Gastrocnemius medialis (tissue), 4 donors: ENCODE measurements around the gene MIB1. TPM values are rescaled to one million over a fixed set of nuclear protein-coding genes. Genes with fewer than 3 reads are reported as not detected.

Experiments
- ATAC-seq, 2 donors: fragments of 150-250 bp; one replicate each; pipeline ENCODE4 v1.9.1; 2016
- DNase-seq, 2 donors: peaks; one replicate each; pipeline ENCODE4 v3.0.0-alpha.2; 2019
- H3K27ac ChIP-seq, 4 donors: fragments of 200-600 bp; sonication (generic); 1 replicate in 1 of 4; 2 replicates in 3 of 4; pipeline ENCODE4 v1.5.1; 2016 to 2018; ENCODE audit warnings: mild to moderate bottlenecking in 2 of 4, moderate library complexity in 1 of 4
- H3K27me3 ChIP-seq, 3 donors: fragments of 200-600 bp; sonication (generic) in 2 of 3; 1 replicate in 1 of 3; 2 replicates in 2 of 3; pipeline versions ENCODE4 v1.5.1 to v1.6.0; 2016 to 2019; ENCODE audit warnings: mild to moderate bottlenecking in 1 of 3, moderate library complexity in 1 of 3
- H3K36me3 ChIP-seq, 2 donors: fragments of 200-600 bp; sonication (generic) in 1 of 2; one replicate each; pipeline ENCODE4 v1.5.1; 2017 to 2018
- H3K4me1 ChIP-seq, 2 donors: fragments of 200-600 bp; sonication (generic) in 1 of 2; one replicate each; pipeline ENCODE4 v1.5.1; 2016 to 2017; ENCODE audit warnings: mild to moderate bottlenecking in 2 of 2
- H3K4me3 ChIP-seq, 4 donors: fragments of 200-600 bp; sonication (generic) in 3 of 4; 1 replicate in 1 of 4; 2 replicates in 3 of 4; pipeline ENCODE4 v1.5.1; 2016 to 2019; ENCODE audit warnings: mild to moderate bottlenecking in 2 of 4
- H3K9me3 ChIP-seq, 3 donors: fragments of 200-600 bp; sonication (generic) in 2 of 3; 1 replicate in 1 of 3; 2 replicates in 2 of 3; pipeline ENCODE4 v1.5.1; 2016 to 2019
- CTCF ChIP-seq, 5 experiments: fragments of 450-650 bp in 3 of 5; fragments of 200-600 bp in 2 of 5; sonication (generic) in 2 of 5; IDR thresholded peaks in 4 of 5; conservative IDR thresholded peaks in 1 of 5; 1 replicate in 4 of 5; 2 replicates in 1 of 5; pipeline ENCODE4 v1.5.1; 2016 to 2019; ENCODE audit warnings: antibody characterized with exemption in 5 of 5, mild to moderate bottlenecking in 3 of 5, moderate library complexity in 3 of 5
- POLR2A ChIP-seq, 2 donors: fragments of 450-650 bp; IDR thresholded peaks; one replicate each; pipeline ENCODE4 v1.6.1; 2017; ENCODE audit warnings: antibody characterized with exemption in 2 of 2, mild to moderate bottlenecking in 2 of 2, moderate library complexity in 2 of 2
- in situ Hi-C, 4 donors: fragments of 200-750 bp; cut with MboI; loops; one replicate each; pipeline versions ENCODE4 v1.15.0 to v1.8.0; 2017; ENCODE audit warnings: low sequenced_read_pairs in 4 of 4
- intact Hi-C: fragments of 100-400 bp; cut with DNase I; formaldehyde crosslinking; loops from one replicate; pipeline ENCODE4 v1.15.1; 2023; ENCODE audit warnings: low total_unique reads
- microRNA counts, 2 donors: library from miRNA; unstranded; fragments of <30 nt; microRNA quantifications; one replicate each; lab custom pipeline; 2016
- total RNA-seq, 4 donors: library from RNA; depleted of rRNA; stranded (reverse); fragments of >200 nt; gene quantifications; one replicate each; pipeline versions ENCODE4 v1.1.0 to v1.2.3, GENCODE V29; 2016

The MIB1 gene
- total RNA-seq, 4 donors from 2014 or later: 16.4 to 22.3 (median 21.6) TPM

GRCh38 chr18:21915546-21915945 is 175.0 kb downstream of the MIB1 start:
- Histone ChIP-seq H3K36me3 (no peaks in the 10 kb centered on the region), H3K27ac (no peak overlapping the region), H3K4me1 (no peaks in the 10 kb centered on the region), H3K27me3 (no peaks in the 10 kb centered on the region), H3K4me3 (no peak overlapping the region), H3K9me3 (no peaks in the 10 kb centered on the region)
- intact Hi-C loops (no loop called here), in situ Hi-C loops (no loop called here)
- DNase-seq (no peak), ATAC-seq (no peak)
- TF ChIP-seq CTCF (IDR thresholded peaks at IDR 0.05 in 4 of 5, conservative IDR thresholded peaks at IDR 0.05 in 1 of 5) (no peak), POLR2A (IDR thresholded peaks at IDR 0.05) (no peak)

- no peak overlapping the region for H3K27ac ChIP-seq
- DNase-seq (no peak), ATAC-seq (no peak)
- no peak for TF ChIP-seq POLR2A (IDR thresholded peaks at IDR 0.05)
- TF ChIP-seq CTCF (IDR thresholded peaks at IDR 0.05 in 4 of 5, conservative IDR thresholded peaks at IDR 0.05 in 1 of 5): no peak
- in situ Hi-C loops: no loop called here
- no peaks in the 10 kb centered on the region for H3K27me3 ChIP-seq
- H3K4me1 ChIP-seq: no peaks in the 10 kb centered on the region
- intact Hi-C loops: no loop called here
- H3K9me3 ChIP-seq: no peaks in the 10 kb centered on the region
- H3K36me3 ChIP-seq: no peaks in the 10 kb centered on the region
- H3K4me3 ChIP-seq: no peak overlapping the region
These were observed 176.0 kb downstream of the MIB1 start for GRCh38 chr18:21916594-21916993.

GRCh38 chr18:21918693-21919092 is 178.1 kb downstream of the MIB1 start:
- intact Hi-C loops (no loop called here), in situ Hi-C loops (no loop called here)
- Histone ChIP-seq H3K27ac (no peak overlapping the region), H3K4me1 (no peaks in the 10 kb centered on the region), H3K27me3 (no peaks in the 10 kb centered on the region), H3K9me3 (no peaks in the 10 kb centered on the region), H3K4me3 (no peak overlapping the region), H3K36me3 (no peaks in the 10 kb centered on the region)
- TF ChIP-seq CTCF (IDR thresholded peaks at IDR 0.05 in 4 of 5, conservative IDR thresholded peaks at IDR 0.05 in 1 of 5) (no peak), POLR2A (IDR thresholded peaks at IDR 0.05) (no peak)
- no peak for DNase-seq
- no peak for ATAC-seq

MicroRNA genes within 50 kb of the gene (microRNA counts, 767-probe panel; counts per million panel counts)
- microRNA hsa-miR-1 (lab: Ali Mortazavi, UCI): 15,018 to 15,065 counts per million in 2 donors
- microRNA hsa-miR-133a (lab: Ali Mortazavi, UCI): 13,703 to 13,856 counts per million in 2 donors

Other genes starting within 250 kb of the MIB1 start
- 10 to 100 TPM; 12.1 to 17.9 (median 17.4) TPM for gene ESCO1, start 140.1 kb upstream of the MIB1 start, total RNA-seq
- 10 to 100 TPM in 3 of 4 donors, 1 to 10 TPM in 1; 4.7 to 16.9 (median 14.1) TPM for gene SNRPD1, start 128.5 kb upstream of the MIB1 start, total RNA-seq
- 1 to 10 TPM; 3.8 to 4.5 (median 4.2) TPM for gene ABHD3, start 36.0 kb upstream of the MIB1 start, total RNA-seq